NK-92 (cell line): ENCODE results near the gene TBL1X.
"Not testable (repeated sequence)": the region's sequence is repeated elsewhere in the genome, so short reads cannot be mapped to it uniquely, and the experiment has no call there.

Experiments used
- DNase-seq: peaks from one replicate; lab custom pipeline; 2025; ENCODE audit not compliant: unreplicated experiment; lab: John Stamatoyannopoulos, UW

The TBL1X gene

GRCh38 chrX:9458516-9459078 lies 6.3 kb upstream of the TBL1X start:
- no peak for DNase-seq

- no peak for DNase-seq
Observed at GRCh38 chrX:9459186-9459748, 5.6 kb upstream of the TBL1X start.

GRCh38 chrX:9461087-9461486 lies 3.8 kb upstream of the TBL1X start:
- no peak for DNase-seq

GRCh38 chrX:9462456-9462855 lies 2.4 kb upstream of the TBL1X start:
- DNase-seq = no peak

- DNase-seq = no peak
Observed at GRCh38 chrX:9465380-9466123, 694 bp downstream of the TBL1X start.

GRCh38 chrX:9466124-9466495 lies 1.3 kb downstream of the TBL1X start:
- DNase-seq = no peak

- DNase-seq = no peak
Observed at GRCh38 chrX:9466736-9467135, 1.9 kb downstream of the TBL1X start.

- DNase-seq = no peak
Observed at GRCh38 chrX:9467146-9467545, 2.3 kb downstream of the TBL1X start.

- DNase-seq = no peak
Observed at GRCh38 chrX:9467751-9468150, 2.9 kb downstream of the TBL1X start.

GRCh38 chrX:9471571-9471985 lies 6.7 kb downstream of the TBL1X start:
- no peak for DNase-seq

- DNase-seq = no peak
Observed at GRCh38 chrX:9473708-9474107, 8.8 kb downstream of the TBL1X start.

GRCh38 chrX:9475417-9475816 lies 10.6 kb downstream of the TBL1X start:
- not testable (repeated sequence) for DNase-seq

GRCh38 chrX:9475984-9476383 lies 11.1 kb downstream of the TBL1X start:
- no peak for DNase-seq

GRCh38 chrX:9476810-9477575 lies 12.1 kb downstream of the TBL1X start:
- DNase-seq = no peak

- DNase-seq = no peak
Observed at GRCh38 chrX:9482408-9482807, 17.6 kb downstream of the TBL1X start.

- DNase-seq = no peak
Observed at GRCh38 chrX:9482837-9483236, 18.0 kb downstream of the TBL1X start.

GRCh38 chrX:9483376-9483775 lies 18.5 kb downstream of the TBL1X start:
- DNase-seq = no peak

- DNase-seq = no peak
Observed at GRCh38 chrX:9486786-9487387, 22.0 kb downstream of the TBL1X start.

- no peak for DNase-seq
Observed at GRCh38 chrX:9488586-9488985, 23.7 kb downstream of the TBL1X start.

GRCh38 chrX:9489234-9489633 lies 24.4 kb downstream of the TBL1X start:
- no peak for DNase-seq

- no peak for DNase-seq
Observed at GRCh38 chrX:9492901-9493300, 28.0 kb downstream of the TBL1X start.
